Measurements from ENCODE around the gene DTYMK.

Gene DTYMK

GRCh38 chr2:241645915-241646645 is 40.5 kb downstream of the DTYMK start:
- no peak for DNase-seq

GRCh38 chr2:241645056-241645914 is 41.3 kb downstream of the DTYMK start:
- DNase-seq, result no peak

DNA sequence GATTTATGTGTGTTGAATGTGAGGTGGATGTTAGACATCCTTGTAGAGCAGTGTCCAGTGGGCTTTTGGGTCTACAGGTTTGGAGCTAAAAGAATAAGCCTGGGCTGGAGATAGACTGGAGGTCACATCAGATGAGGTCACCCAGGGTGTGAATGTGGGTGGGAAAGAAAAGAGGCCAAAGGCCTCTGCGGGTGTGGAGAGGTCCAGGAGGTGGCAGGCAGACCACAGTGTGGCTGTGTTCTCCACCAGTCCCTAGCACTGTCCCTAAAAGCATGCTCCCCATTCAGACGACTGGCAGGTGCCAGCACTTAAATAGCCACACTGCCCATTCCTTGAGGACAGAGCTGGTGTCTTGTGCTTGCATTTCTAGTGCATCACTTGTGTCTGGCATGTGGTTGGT is 45.0 kb downstream of the DTYMK start:
- DNase-seq, result no peak

- DNase-seq, result no peak
Measured at GRCh38 chr2:241640165-241640795, 46.3 kb downstream of the DTYMK start.

GRCh38 chr2:241639385-241639784 is 47.2 kb downstream of the DTYMK start:
- DNase-seq, result no peak

DNA sequence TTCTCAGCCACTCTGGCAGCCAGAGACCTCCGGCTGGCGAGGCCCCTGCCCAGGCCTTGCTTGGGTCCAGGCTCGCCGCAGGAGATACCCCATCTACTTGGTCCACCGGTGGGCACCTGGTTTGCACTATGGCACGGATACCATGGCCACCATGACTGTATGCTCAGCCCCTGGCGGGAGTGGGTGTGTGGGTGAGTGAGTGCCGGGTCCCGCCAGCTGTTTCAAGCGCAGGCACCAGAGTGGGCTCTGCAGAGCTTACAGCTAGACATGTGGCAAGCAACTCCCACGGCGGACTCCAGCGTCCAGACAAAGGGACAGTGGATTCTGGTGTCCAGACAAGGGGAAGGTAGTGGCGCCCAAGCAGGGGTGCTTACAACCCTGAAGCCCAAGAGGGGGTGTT is 47.7 kb downstream of the DTYMK start:
- DNase-seq, result no peak

GRCh38 chr2:241637795-241638660 is 48.6 kb downstream of the DTYMK start:
- peak; percentile 42 for DNase-seq

- peak; percentile 86 for DNase-seq
Measured at GRCh38 chr2:241637018-241637794, 49.4 kb downstream of the DTYMK start, which contains the start of the genes ATG4B and THAP4. ATG4B (plus strand) TSS chr2:241637693; CDS start chr2:241637715, 22 bp downstream. THAP4 (minus strand) TSS chr2:241637158; CDS start chr2:241637017, 141 bp downstream.

GRCh38 chr2:241636182-241637017 is 50.2 kb downstream of the DTYMK start:
- peak; percentile 54 for DNase-seq

- no peak for DNase-seq
Measured at GRCh38 chr2:241635756-241636155, 50.9 kb downstream of the DTYMK start.

DNA sequence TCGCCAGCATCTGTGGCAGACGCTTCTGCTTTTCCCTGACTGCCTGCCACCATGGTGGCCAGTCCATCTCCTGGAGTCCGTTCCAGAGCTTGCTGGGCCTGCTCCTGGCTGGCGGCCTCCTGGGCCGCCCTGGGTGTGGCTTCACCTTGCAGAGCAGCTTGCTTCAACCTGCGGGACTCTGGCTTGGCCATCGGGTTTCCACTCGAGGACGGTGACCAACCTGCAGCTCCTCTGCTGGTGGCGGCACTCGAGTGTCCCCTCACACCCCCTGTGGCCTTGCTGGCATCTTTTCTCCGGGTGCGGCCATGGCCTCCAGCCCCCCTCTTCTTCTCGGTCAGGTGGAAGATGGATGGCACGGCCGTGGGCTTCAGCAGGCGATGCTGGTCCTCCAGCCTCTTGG is 53.1 kb downstream of the DTYMK start:
- DNase-seq, result no peak

DNA sequence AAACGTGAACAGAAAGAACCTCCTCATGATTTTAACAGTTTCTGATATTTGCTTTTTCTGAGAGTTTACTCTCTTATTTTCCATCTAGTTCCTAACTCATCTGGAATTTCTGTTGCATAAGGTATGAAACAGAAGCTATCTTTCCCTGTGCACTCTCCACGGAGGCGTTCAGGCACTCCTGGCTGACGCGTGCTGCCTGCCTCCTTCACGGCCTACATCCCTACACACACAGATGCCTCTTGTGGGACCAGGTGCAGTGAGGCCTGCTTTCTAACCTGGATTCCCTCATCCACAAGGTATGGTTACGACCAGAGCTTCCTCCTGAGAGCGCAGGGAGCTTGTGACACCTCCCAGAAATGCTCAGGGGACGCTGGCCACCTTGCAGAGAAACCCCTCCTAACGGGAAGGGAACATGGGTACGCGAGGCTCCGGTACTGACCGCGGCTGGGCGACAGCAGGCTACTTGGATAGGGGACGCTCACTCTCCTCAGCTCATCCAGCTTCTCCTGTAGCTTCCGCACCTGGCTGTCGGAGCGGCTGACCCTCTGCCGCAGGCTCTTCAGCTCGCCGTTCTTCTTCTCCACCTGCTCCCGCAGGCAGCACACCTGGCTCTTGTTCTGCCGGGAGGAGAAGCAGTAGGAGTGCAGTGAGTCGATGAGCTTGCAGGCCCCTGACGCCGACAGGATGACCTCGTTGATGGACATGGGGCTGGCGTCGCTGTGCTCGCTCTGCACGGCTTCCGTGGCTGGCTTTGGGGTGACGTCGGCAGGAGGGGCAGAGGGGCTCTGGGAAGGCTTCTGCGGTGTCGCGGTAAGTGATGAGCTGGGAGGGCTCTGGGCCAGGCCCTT is 53.9 kb downstream of the DTYMK start:
- DNase-seq, result no peak

- no peak for DNase-seq
Measured at GRCh38 chr2:241629762-241630435, 56.7 kb downstream of the DTYMK start.

DNA sequence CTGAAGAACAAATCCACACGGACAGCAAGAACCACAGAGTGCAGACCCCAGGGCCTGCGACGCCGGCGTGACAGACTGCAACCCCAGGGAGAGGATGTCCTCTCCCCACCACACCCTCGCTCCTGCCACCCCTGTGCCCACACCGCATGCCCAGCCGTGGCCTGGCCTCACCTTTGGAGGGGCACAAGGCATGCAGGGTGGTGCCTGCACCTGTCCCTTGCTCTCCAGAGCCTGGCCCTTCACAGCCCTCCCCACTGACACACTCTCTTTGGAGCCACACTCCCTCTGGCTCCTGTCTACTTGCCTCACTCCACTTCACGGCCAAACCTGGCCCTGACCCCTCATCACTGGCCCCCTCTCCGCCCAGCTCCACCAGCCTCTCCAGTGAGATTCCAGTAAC is 58.9 kb downstream of the DTYMK start:
- no peak for DNase-seq
